Endothelial cell of umbilical vein (primary cell): Measurements from ENCODE around the gene NBR1. TPM values are rescaled to one million over a fixed set of nuclear protein-coding genes. Genes with fewer than 3 reads are reported as not detected.

Experiments used
- BruUV-seq: library from RNA; stranded (reverse); fragments of 400-500 nt; replicated peaks from 2 replicates; lab custom pipeline; 2021; lab: Mats Ljungman, UMichigan
- CTCF ChIA-PET: fragments of 300-600, 350-600 bp; sonication (Branson Sonifier 250); formaldehyde crosslinking; loops from one replicate; lab custom pipeline; 2021; ENCODE audit warnings: antibody characterized with exemption, inconsistent platforms; lab: Charles Lee
- POLR2A ChIA-PET: fragments of 300-600, 350-600 bp; sonication (Branson Sonifier 250); formaldehyde crosslinking; loops from one replicate; lab custom pipeline; 2021; ENCODE audit warnings: antibody characterized with exemption, inconsistent platforms; lab: Charles Lee
- DNase-seq: peaks from one replicate; pipeline ENCODE4 v3.0.0-alpha.2; 2011; ENCODE audit warnings: low read depth, low spot score
- FAIRE-seq: peaks from 2 replicates; lab custom pipeline; 2011; peaks lifted over from hg19 to GRCh38; lab: Jason Lieb, UNC
- H2AFZ ChIP-seq: 2 replicates; pipeline ENCODE4 v1.6.0; 2012; ENCODE audit warnings: low read depth, low read length, control low read depth, inconsistent platforms
- H3K27ac ChIP-seq: 2 replicates; pipeline ENCODE4 v1.5.1; 2011; ENCODE audit warnings: low read depth, mild to moderate bottlenecking, control low read depth, low read length, moderate library complexity; ENCODE audit not compliant: insufficient read depth
- H3K27me3 ChIP-seq, 2 experiments: 2 replicates each; pipeline versions ENCODE4 v1.6.0 to v1.6.1; 2011; ENCODE audit warnings: low read length in 2 of 2, mixed read lengths in 1 of 2; ENCODE audit not compliant: control insufficient read depth in 2 of 2, insufficient read depth in 2 of 2
- H3K36me3 ChIP-seq, 2 experiments: 2 replicates in 1 of 2; 3 replicates in 1 of 2; pipeline ENCODE4 v1.5.1; 2011; ENCODE audit warnings: low read length in 2 of 2, mild to moderate bottlenecking in 1 of 2, moderate library complexity in 1 of 2; ENCODE audit not compliant: control insufficient read depth in 2 of 2, insufficient read depth in 2 of 2; ENCODE audit errors: extremely low read depth in 1 of 2
- H3K4me1 ChIP-seq: 3 replicates; pipeline ENCODE4 v1.5.1; 2011; ENCODE audit warnings: mild to moderate bottlenecking, low read length; ENCODE audit not compliant: control insufficient read depth, insufficient read depth; ENCODE audit errors: extremely low read depth
- H3K4me2 ChIP-seq: 2 replicates; pipeline ENCODE4 v1.6.1; 2011; ENCODE audit warnings: low read length, control low read depth, mixed read lengths; ENCODE audit not compliant: insufficient read depth
- H3K4me3 ChIP-seq, 3 experiments: fragments of 200-600 bp in 1 of 3; sonication (generic), shearing (Covaris generic) in 1 of 3; replicated peaks in 1 of 3; 2 replicates each; pipeline ENCODE4 v1.5.1; 2011 to 2016; ENCODE audit warnings: control low read depth in 3 of 3, low read length in 3 of 3, mild to moderate bottlenecking in 2 of 3, inconsistent platforms in 1 of 3, low read depth in 1 of 3, moderate library complexity in 1 of 3; ENCODE audit not compliant: insufficient read depth in 1 of 3
- H3K79me2 ChIP-seq: 2 replicates; pipeline ENCODE4 v1.6.0; 2012; ENCODE audit warnings: low read length, inconsistent platforms; ENCODE audit not compliant: control insufficient read depth, insufficient read depth
- H3K9ac ChIP-seq: replicated peaks from 2 replicates; pipeline ENCODE3; 2011; ENCODE audit warnings: low read length, control low read depth; ENCODE audit not compliant: insufficient read depth; ENCODE audit errors: extremely low read depth
- H3K9me1 ChIP-seq: replicated peaks from 3 replicates; pipeline ENCODE4 v1.6.0; 2011; ENCODE audit warnings: mild to moderate bottlenecking, low read length; ENCODE audit not compliant: control insufficient read depth, insufficient read depth; ENCODE audit errors: extremely low read depth
- H3K9me3 ChIP-seq: replicated peaks from 2 replicates; pipeline ENCODE4 v1.5.1; 2012; ENCODE audit warnings: low read length, inconsistent platforms; ENCODE audit not compliant: control insufficient read depth, insufficient read depth
- H4K20me1 ChIP-seq: replicated peaks from 2 replicates; pipeline ENCODE3; 2011; ENCODE audit warnings: mild to moderate bottlenecking, low read length; ENCODE audit not compliant: control insufficient read depth, insufficient read depth; ENCODE audit errors: extremely low read depth
- CTCF ChIP-seq, 2 donors: IDR thresholded peaks; 1 replicate in 1 of 2; 2 replicates in 1 of 2; pipeline ENCODE4 v1.5.1; 2011; ENCODE audit warnings: low read length in 2 of 2, mild to moderate bottlenecking in 2 of 2, moderate library complexity in 2 of 2, control low read depth in 1 of 2, inconsistent platforms in 1 of 2, low read depth in 1 of 2; ENCODE audit not compliant: insufficient read depth in 1 of 2; ENCODE audit errors: extremely low read depth in 1 of 2
- EZH2 ChIP-seq: IDR thresholded peaks from 2 replicates; pipeline ENCODE4 v1.6.1; 2012; ENCODE audit warnings: borderline replicate concordance, low read depth, mild to moderate bottlenecking, moderate library complexity, low read length, inconsistent platforms; ENCODE audit not compliant: severe bottlenecking
- FOS ChIP-seq: IDR thresholded peaks from 2 replicates; pipeline ENCODE4 v1.6.1; 2011; ENCODE audit warnings: mild to moderate bottlenecking, low read length, moderate library complexity, borderline replicate concordance; ENCODE audit not compliant: insufficient read depth
- GATA2 ChIP-seq: IDR thresholded peaks from 2 replicates; pipeline ENCODE4 v1.7.0; 2011; ENCODE audit warnings: low read depth, mild to moderate bottlenecking, moderate library complexity, mixed read lengths, low read length; ENCODE audit not compliant: insufficient read length, insufficient read depth
- JUN ChIP-seq: IDR thresholded peaks from 2 replicates; pipeline ENCODE4 v1.6.1; 2011; ENCODE audit warnings: borderline replicate concordance, low read depth; ENCODE audit not compliant: insufficient read length, insufficient read depth
- MAX ChIP-seq: IDR thresholded peaks from 2 replicates; pipeline ENCODE4 v1.6.1; 2011; ENCODE audit not compliant: insufficient read depth, insufficient read length
- MYC ChIP-seq: IDR thresholded peaks from one replicate; pipeline ENCODE4 v1.6.1; 2011; ENCODE audit warnings: mild to moderate bottlenecking, low read depth, low read length
- POLR2A ChIP-seq: IDR thresholded peaks from 2 replicates; pipeline ENCODE4 v1.6.1; 2012; ENCODE audit warnings: low read depth, mild to moderate bottlenecking, control low read depth, low read length
- POLR2AphosphoS5 ChIP-seq: IDR thresholded peaks from 2 replicates; pipeline ENCODE4 v1.6.1; 2012; ENCODE audit warnings: low read depth, mild to moderate bottlenecking, control low read depth, low read length, moderate library complexity; ENCODE audit not compliant: insufficient read depth
- dilution Hi-C: fragments of 300-500 bp; cut with MboI; formaldehyde crosslinking; loops from one replicate; pipeline ENCODE4 v1.15.0; 2019; ENCODE audit warnings: low sequenced_read_pairs; ENCODE audit not compliant: extremely low pct_ligation_motif_present
- intact Hi-C: fragments of 100-400 bp; cut with micrococcal nuclease; formaldehyde crosslinking; loops from one replicate; pipeline ENCODE4 v1.10.0; 2022
- polyA plus RNA-seq, 4 experiments: library from polyadenylated mRNA; depleted of rRNA in 3 of 4; stranded (reverse) in 3 of 4; unstranded in 1 of 4; fragments of >200 nt; gene quantifications; 2 replicates each; pipeline versions ENCODE4 v1.2.1 to v1.2.3, GENCODE V29; 2011 to 2012; ENCODE audit warnings: missing spikeins in 1 of 4
- total RNA-seq: library from RNA; stranded (reverse); gene quantifications from 2 replicates; pipeline ENCODE4 v1.2.3, GENCODE V29; 2021

The NBR1 gene
- total and polyA plus RNA-seq, 2 donors (not counting 3 experiments of a cell fraction or from before 2014, with no cell fraction given), result 26.4 to 57.0 TPM

GRCh38 chr17:43193251-43193650, 22.2 kb downstream of the NBR1 start:
- Histone ChIP-seq H3K27me3 (no peaks in the 10 kb centered on the region), H4K20me1 (no peaks in the 10 kb centered on the region), H3K9me1 (no peaks in the 10 kb centered on the region), H3K4me2 (no peak overlapping the region), H3K9me3 (no peaks in the 10 kb centered on the region), H3K9ac (no peak overlapping the region), H2AFZ (no peak overlapping the region), H3K36me3 (peaks cover 31 to 60% of the 10 kb centered on the region in 2 experiments), H3K4me1 (no peaks in the 10 kb centered on the region), H3K27ac (no peak overlapping the region), H3K4me3 (no peak overlapping the region), H3K79me2 (no peaks in the 10 kb centered on the region)
- POLR2A ChIA-PET, result no interaction called here
- DNase-seq, result no peak
- no peak for TF ChIP-seq EZH2
- TF ChIP-seq POLR2AphosphoS5, result no peak
- no peak for TF ChIP-seq FOS
- no peak for TF ChIP-seq CTCF (IDR thresholded peaks at IDR 0.05; ENCODE audit: extremely low read depth in 1 of 2, insufficient read depth in 1 of 2, low read depth in 1 of 2, low read length in 2 of 2)
- no peak for TF ChIP-seq JUN
- TF ChIP-seq MYC, result no peak
- no peak for TF ChIP-seq MAX
- no peak for TF ChIP-seq POLR2A
- TF ChIP-seq GATA2, result no peak
- no TSS peak for BruUV-seq
- no peak for FAIRE-seq
- dilution Hi-C loops (no loop called here), intact Hi-C loops (no loop called here)
- CTCF ChIA-PET, result no interaction called here
